GM12878 (cell line): Measurements from ENCODE around the gene RNF112. TPM values are rescaled to one million over a fixed set of nuclear protein-coding genes. Genes with fewer than 3 reads are reported as not detected.

Experiments used
- ASH2L ChIP-seq: fragments of 300-600, 200-600 bp; sonication (generic); IDR thresholded peaks from 2 replicates; pipeline ENCODE4 v1.6.1; 2017; ENCODE audit warnings: low read depth, mild to moderate bottlenecking, borderline replicate concordance
- KLF5 ChIP-seq: fragments of 450-650 bp; IDR thresholded peaks from 2 replicates; pipeline ENCODE4 v1.6.1; 2014; ENCODE audit warnings: mild to moderate bottlenecking; ENCODE audit not compliant: partially characterized antibody
- MTA3 ChIP-seq: IDR thresholded peaks from 2 replicates; pipeline ENCODE4 v1.6.1; 2012; ENCODE audit warnings: low read length, inconsistent platforms, borderline replicate concordance
- MXI1 ChIP-seq: fragments of 150-350 bp; IDR thresholded peaks from 2 replicates; pipeline ENCODE4 v1.6.1; 2011; ENCODE audit warnings: low read depth, mild to moderate bottlenecking, inconsistent platforms, low read length, improper control_type of control experiment
- RAD21 ChIP-seq: IDR thresholded peaks from 2 replicates; pipeline ENCODE4 v1.6.1; 2011; ENCODE audit warnings: mild to moderate bottlenecking, low read depth, low read length, moderate library complexity; ENCODE audit not compliant: insufficient read depth
- SIX5 ChIP-seq: IDR thresholded peaks from 2 replicates; pipeline ENCODE4 v1.6.1; 2011; ENCODE audit warnings: mild to moderate bottlenecking, low read depth, low read length, moderate library complexity; ENCODE audit not compliant: severe bottlenecking
- STAT3 ChIP-seq: IDR thresholded peaks from 2 replicates; pipeline ENCODE4 v1.6.1; 2011; ENCODE audit warnings: low read depth, low read length, improper control_type of control experiment
- TCF3 ChIP-seq: IDR thresholded peaks from 2 replicates; pipeline ENCODE4 v1.6.1; 2012; ENCODE audit warnings: low read depth, mild to moderate bottlenecking, low read length, borderline replicate concordance; ENCODE audit not compliant: insufficient read depth
- TCF7 ChIP-seq: IDR thresholded peaks from 2 replicates; pipeline ENCODE4 v1.6.1; 2014; ENCODE audit warnings: antibody characterized with exemption, borderline replicate concordance
- YY1 ChIP-seq: IDR thresholded peaks from 2 replicates; pipeline ENCODE4 v1.6.1; 2011; ENCODE audit warnings: low read depth, mild to moderate bottlenecking, low read length
- polyA plus RNA-seq, 11 experiments: library from polyadenylated mRNA; depleted of rRNA in 4 of 11; unstranded in 6 of 11; stranded (reverse) in 5 of 11; fragments of >200 nt; fragmentation: Nextera tagmentation in 4 of 11; fragmentation: Illumina TruSeq in 1 of 11; extraction: Ambion mirVana in 4 of 11; extraction: Trizol in 1 of 11; gene quantifications; 1 replicate in 1 of 11; 2 replicates in 10 of 11; pipeline versions ENCODE4 v1.2.1 to v1.2.3, GENCODE V29; 2011 to 2016; ENCODE audit warnings: inconsistent platforms in 2 of 11, missing spikeins in 2 of 11, low read depth in 1 of 11
- total RNA-seq, 4 experiments: library from RNA; depleted of rRNA in 3 of 4; stranded (reverse); fragments of >200 nt in 3 of 4; fragmentation: Illumina TruSeq in 1 of 4; extraction: Trizol in 1 of 4; gene quantifications; 2 replicates each; pipeline versions ENCODE4 v1.2.1 to v1.2.3, GENCODE V29; 2013 to 2021
- TF ChIP-seq, protein P1 (sequence below): fragments of 450-650 bp; IDR thresholded peaks from 2 replicates; pipeline ENCODE4 v1.6.1; 2017; ENCODE audit warnings: mild to moderate bottlenecking, moderate library complexity
- TF ChIP-seq, protein P2 (sequence below): IDR thresholded peaks from 2 replicates; pipeline ENCODE4 v1.6.1; 2012; ENCODE audit warnings: low read depth, low read length, improper control_type of control experiment
- TF ChIP-seq, protein P3 (sequence below): fragments of 450-650 bp; IDR thresholded peaks from 2 replicates; pipeline ENCODE4 v1.6.1; 2017; ENCODE audit warnings: mild to moderate bottlenecking
- TF ChIP-seq, protein P4 (sequence below): fragments of 450-650 bp; IDR thresholded peaks from 2 replicates; pipeline ENCODE4 v1.6.1; 2017; ENCODE audit warnings: mild to moderate bottlenecking, low read depth, inconsistent platforms; ENCODE audit not compliant: poor library complexity, severe bottlenecking
- TF ChIP-seq, protein P5 (sequence below): IDR thresholded peaks from 2 replicates; pipeline ENCODE4 v1.6.1; 2012; ENCODE audit warnings: improper control_type of control experiment, low read depth, low read length; ENCODE audit not compliant: insufficient replicate concordance

RNF112 gene
- total and polyA plus RNA-seq, 10 of the 15 experiments (the other 5 are each of a cell fraction or from before 2014, with no cell fraction given) = not detected

DNA sequence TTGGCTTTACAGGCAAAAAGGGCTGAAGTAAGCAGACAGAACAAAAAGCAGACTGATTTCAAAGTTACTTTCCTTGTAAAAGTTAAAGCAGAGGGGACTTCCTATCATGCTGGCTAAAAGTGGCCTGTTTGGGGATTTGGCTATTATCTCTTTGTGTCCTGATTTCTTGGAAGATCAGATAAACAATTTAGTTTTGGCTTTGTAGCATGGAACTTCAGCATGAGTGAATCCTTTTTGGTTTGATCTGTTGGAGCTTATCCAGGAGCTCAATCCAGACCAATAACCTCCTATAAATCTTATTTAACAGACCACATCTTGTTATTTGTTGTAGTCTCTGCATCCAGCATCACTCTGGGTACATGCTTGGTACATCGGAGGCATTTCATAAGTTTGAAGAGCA, 8.9 kb upstream of the RNF112 start (continued):
- TF ChIP-seq, protein P1, sequence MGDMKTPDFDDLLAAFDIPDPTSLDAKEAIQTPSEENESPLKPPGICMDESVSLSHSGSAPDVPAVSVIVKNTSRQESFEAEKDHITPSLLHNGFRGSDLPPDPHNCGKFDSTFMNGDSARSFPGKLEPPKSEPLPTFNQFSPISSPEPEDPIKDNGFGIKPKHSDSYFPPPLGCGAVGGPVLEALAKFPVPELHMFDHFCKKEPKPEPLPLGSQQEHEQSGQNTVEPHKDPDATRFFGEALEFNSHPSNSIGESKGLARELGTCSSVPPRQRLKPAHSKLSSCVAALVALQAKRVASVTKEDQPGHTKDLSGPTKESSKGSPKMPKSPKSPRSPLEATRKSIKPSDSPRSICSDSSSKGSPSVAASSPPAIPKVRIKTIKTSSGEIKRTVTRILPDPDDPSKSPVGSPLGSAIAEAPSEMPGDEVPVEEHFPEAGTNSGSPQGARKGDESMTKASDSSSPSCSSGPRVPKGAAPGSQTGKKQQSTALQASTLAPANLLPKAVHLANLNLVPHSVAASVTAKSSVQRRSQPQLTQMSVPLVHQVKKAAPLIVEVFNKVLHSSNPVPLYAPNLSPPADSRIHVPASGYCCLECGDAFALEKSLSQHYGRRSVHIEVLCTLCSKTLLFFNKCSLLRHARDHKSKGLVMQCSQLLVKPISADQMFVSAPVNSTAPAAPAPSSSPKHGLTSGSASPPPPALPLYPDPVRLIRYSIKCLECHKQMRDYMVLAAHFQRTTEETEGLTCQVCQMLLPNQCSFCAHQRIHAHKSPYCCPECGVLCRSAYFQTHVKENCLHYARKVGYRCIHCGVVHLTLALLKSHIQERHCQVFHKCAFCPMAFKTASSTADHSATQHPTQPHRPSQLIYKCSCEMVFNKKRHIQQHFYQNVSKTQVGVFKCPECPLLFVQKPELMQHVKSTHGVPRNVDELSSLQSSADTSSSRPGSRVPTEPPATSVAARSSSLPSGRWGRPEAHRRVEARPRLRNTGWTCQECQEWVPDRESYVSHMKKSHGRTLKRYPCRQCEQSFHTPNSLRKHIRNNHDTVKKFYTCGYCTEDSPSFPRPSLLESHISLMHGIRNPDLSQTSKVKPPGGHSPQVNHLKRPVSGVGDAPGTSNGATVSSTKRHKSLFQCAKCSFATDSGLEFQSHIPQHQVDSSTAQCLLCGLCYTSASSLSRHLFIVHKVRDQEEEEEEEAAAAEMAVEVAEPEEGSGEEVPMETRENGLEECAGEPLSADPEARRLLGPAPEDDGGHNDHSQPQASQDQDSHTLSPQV = no peak
- TF ChIP-seq TCF7 (no peak), RAD21 (no peak), ASH2L (no peak), TCF3 (no peak), YY1 (no peak), KLF5 (no peak), STAT3 (no peak), MXI1 (no peak), MTA3 (no peak), SIX5 (no peak)
- TF ChIP-seq, protein P2, sequence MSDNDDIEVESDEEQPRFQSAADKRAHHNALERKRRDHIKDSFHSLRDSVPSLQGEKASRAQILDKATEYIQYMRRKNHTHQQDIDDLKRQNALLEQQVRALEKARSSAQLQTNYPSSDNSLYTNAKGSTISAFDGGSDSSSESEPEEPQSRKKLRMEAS = no peak
- TF ChIP-seq, protein P3, sequence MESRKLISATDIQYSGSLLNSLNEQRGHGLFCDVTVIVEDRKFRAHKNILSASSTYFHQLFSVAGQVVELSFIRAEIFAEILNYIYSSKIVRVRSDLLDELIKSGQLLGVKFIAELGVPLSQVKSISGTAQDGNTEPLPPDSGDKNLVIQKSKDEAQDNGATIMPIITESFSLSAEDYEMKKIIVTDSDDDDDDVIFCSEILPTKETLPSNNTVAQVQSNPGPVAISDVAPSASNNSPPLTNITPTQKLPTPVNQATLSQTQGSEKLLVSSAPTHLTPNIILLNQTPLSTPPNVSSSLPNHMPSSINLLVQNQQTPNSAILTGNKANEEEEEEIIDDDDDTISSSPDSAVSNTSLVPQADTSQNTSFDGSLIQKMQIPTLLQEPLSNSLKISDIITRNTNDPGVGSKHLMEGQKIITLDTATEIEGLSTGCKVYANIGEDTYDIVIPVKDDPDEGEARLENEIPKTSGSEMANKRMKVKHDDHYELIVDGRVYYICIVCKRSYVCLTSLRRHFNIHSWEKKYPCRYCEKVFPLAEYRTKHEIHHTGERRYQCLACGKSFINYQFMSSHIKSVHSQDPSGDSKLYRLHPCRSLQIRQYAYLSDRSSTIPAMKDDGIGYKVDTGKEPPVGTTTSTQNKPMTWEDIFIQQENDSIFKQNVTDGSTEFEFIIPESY = no peak
- TF ChIP-seq, protein P4, sequence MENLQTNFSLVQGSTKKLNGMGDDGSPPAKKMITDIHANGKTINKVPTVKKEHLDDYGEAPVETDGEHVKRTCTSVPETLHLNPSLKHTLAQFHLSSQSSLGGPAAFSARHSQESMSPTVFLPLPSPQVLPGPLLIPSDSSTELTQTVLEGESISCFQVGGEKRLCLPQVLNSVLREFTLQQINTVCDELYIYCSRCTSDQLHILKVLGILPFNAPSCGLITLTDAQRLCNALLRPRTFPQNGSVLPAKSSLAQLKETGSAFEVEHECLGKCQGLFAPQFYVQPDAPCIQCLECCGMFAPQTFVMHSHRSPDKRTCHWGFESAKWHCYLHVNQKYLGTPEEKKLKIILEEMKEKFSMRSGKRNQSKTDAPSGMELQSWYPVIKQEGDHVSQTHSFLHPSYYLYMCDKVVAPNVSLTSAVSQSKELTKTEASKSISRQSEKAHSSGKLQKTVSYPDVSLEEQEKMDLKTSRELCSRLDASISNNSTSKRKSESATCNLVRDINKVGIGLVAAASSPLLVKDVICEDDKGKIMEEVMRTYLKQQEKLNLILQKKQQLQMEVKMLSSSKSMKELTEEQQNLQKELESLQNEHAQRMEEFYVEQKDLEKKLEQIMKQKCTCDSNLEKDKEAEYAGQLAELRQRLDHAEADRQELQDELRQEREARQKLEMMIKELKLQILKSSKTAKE = no peak
- TF ChIP-seq, protein P5, sequence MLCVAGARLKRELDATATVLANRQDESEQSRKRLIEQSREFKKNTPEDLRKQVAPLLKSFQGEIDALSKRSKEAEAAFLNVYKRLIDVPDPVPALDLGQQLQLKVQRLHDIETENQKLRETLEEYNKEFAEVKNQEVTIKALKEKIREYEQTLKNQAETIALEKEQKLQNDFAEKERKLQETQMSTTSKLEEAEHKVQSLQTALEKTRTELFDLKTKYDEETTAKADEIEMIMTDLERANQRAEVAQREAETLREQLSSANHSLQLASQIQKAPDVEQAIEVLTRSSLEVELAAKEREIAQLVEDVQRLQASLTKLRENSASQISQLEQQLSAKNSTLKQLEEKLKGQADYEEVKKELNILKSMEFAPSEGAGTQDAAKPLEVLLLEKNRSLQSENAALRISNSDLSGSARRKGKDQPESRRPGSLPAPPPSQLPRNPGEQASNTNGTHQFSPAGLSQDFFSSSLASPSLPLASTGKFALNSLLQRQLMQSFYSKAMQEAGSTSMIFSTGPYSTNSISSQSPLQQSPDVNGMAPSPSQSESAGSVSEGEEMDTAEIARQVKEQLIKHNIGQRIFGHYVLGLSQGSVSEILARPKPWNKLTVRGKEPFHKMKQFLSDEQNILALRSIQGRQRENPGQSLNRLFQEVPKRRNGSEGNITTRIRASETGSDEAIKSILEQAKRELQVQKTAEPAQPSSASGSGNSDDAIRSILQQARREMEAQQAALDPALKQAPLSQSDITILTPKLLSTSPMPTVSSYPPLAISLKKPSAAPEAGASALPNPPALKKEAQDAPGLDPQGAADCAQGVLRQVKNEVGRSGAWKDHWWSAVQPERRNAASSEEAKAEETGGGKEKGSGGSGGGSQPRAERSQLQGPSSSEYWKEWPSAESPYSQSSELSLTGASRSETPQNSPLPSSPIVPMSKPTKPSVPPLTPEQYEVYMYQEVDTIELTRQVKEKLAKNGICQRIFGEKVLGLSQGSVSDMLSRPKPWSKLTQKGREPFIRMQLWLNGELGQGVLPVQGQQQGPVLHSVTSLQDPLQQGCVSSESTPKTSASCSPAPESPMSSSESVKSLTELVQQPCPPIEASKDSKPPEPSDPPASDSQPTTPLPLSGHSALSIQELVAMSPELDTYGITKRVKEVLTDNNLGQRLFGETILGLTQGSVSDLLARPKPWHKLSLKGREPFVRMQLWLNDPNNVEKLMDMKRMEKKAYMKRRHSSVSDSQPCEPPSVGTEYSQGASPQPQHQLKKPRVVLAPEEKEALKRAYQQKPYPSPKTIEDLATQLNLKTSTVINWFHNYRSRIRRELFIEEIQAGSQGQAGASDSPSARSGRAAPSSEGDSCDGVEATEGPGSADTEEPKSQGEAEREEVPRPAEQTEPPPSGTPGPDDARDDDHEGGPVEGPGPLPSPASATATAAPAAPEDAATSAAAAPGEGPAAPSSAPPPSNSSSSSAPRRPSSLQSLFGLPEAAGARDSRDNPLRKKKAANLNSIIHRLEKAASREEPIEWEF = no peak
